GM19324 (cell line): ENCODE measurements around the gene RBM28.

Experiments
- ATAC-seq: cut with Tn5 transposase; IDR thresholded peaks from one replicate; pipeline ENCODE4 v1.9.1; 2021; ENCODE audit warnings: mild to moderate bottlenecking, moderate library complexity; ENCODE audit not compliant: unreplicated experiment, low FRiP score

The RBM28 gene

DNA sequence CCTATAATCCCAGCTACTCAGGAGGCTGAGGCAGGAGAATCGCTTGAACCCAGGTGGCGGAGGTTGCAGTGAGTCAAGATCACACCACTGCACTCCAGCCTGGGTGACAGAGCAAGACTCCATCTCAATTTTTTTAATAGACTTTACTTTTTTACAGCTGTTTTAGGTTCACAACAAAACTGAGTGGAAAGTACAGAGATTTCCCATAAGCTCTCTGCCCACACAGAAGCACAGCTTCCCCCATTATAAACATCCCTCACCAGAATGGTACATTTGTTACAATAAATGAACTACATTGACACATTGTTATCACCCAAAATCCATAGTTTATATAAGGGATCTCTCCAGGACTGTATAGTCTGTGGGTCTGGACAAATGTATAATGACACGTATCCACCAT, 32.4 kb upstream of the RBM28 start:
- no peak for ATAC-seq

DNA sequence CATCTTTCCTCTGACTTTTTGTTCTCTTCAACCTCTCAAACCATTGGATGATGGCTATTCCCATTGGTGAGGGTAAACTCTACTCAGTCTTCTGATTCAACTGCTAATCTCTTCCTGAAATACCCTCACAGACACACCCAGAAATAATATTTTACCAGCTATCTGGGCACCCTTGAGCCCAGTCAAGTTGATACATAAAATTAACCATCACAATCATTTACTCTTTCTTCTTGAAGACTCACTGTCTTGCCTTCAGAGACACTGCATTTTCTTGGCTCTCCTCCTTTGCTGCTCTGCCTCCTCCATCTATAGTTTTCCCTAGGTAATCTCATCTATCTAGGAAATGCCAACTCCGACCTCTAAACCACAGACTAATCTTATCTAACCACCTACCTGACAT, 30.3 kb upstream of the RBM28 start:
- no peak for ATAC-seq

DNA sequence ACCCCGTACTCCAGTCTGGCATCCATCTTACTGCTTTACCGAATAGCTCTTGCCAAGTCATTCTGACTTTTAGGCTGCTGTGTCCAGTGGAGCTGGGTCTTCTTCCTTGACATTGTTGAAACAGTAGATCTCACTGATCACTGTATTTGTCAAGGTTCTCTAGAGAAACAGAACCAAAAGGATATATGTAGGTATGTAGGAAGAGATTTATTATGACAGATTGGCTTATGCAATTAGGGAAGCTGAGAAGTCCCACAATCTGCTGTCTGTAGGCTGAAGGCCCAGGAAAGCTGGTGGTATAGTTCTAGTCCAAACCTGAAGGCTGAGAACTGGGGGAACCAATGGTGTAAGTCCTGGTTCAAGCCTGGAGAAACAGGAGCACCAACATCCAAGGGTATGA, 29.9 kb upstream of the RBM28 start:
- ATAC-seq, result no peak

DNA sequence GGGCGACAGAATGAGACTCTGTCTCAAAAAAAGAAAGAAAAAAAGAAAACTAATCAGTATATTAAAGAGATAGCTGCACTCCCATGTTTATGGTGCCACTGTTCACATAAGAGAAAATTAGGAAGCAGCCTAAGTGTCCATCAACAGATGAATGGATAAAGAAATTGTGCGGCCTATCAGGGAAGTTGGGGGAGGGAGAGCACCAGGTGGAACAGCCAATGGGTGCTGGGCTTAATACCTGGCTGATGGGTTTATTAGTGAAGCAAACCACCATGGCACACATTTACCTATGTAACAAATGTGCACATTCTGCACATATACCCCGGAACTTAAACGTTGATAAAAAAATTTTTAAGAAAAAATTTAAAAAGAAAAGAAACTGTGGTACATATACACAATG, 26.8 kb upstream of the RBM28 start:
- no peak for ATAC-seq

DNA sequence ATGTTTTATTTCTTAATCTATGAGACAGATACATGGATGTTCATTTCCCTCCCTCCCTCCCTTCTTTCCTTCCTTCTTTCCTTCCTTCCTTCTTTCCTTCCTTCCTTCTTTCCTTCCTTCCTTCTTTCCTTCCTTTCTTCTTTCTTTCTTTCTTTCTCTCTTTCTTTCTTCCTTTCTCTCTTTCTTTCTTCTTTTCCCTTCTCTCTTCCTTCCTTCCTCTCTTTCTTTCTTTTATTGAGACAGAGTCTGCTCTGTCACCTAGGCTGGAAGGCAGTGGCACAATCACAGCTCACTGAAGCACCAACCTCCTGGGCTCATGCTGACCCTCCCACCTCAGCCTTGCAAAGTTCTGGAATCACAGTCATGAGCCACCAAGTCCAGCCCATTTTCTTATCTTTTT, 23.3 kb upstream of the RBM28 start:
- no peak for ATAC-seq

DNA sequence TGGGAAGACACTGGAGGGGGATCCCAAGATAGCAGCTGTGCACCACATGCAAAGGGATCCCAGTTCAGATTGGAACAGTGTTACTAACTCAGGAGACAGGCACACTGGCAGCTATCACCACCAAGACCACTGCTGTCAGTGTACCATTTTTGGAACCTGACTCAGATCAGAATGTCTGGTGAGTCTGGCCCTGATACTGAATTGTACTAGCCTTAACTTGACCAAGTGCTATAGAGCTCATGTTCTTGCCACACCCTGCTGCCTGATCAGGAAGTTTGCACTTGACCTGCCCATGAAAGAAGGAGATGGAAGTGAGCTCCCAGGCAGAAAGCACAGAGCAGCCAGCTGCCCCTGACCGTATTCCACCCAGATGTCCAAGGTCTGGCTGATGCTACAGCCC, 22.6 kb upstream of the RBM28 start:
- ATAC-seq, result no peak

DNA sequence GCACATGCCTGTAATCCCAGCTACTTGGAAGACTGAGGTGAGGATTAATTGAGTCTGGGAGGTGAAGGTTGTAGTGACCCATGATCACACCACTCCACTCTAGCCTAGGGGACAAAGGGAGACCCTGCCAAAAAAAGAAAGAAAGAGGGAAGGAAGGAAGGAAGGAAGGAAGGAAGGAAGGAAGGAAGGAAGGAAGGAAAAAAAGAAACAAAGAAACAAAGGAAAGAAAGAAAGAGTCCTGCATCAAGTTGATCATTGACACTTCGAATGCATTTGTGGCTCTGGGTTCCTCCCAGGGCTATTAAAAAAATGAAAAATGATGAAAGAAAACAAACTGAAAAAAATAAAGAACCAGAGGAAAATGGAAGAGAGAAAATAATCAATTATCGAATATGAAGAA, 21.7 kb upstream of the RBM28 start:
- no peak for ATAC-seq

DNA sequence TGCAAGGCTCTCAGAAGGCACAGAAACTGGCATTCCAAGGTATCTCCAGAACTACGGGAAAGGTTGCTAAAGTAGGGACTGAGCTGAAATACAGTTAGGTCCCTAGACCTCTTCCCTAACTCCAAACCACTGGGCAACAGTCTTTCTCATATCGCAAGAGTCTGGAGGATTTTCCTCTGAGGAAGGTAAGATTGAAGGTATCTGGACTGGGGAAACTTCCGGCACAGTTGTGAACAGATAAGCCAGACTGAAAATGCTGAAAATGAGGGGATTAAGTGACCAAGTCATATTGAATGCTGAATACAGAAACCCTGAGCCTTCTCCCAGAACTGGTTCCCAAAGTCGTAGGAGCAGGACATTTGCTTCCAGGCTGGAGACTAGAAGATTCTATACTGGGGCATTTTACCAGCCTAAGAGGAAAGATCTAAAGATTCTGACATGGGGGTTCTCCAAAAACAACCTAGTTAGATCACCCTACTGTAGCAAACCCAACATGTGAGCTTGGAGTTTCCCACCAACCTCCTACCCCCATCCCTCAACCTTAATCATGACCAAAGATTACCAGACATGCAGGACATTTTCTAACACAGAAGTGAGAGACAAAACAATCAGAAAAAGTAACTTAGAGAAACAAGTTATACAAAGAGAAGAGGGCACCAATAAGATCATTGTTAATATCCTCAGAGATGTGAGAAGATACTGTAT, 20.6 kb upstream of the RBM28 start:
- ATAC-seq, result no peak

DNA sequence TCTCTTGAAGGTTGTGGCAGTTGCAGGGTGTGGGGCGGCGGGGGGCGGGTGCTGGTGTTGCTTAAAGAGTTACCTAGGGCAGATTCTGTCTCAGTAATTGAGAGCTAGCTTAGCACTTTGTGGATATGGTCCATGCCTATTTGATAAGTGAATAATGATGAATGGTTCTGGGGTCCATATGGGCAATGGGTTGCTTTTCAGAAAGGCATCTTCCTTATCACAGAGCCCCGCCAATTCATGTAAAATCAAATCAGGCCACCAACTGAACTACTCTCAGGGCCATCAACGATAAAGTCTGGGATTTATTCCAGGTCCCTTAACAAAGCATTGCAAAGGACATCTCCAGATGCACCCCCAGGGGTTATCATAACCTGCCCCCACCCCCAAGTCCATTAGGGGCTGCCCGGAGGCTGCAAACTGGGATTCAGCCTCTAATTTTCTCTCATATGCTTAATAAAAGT, 19.6 kb upstream of the RBM28 start:
- ATAC-seq, result no peak

DNA sequence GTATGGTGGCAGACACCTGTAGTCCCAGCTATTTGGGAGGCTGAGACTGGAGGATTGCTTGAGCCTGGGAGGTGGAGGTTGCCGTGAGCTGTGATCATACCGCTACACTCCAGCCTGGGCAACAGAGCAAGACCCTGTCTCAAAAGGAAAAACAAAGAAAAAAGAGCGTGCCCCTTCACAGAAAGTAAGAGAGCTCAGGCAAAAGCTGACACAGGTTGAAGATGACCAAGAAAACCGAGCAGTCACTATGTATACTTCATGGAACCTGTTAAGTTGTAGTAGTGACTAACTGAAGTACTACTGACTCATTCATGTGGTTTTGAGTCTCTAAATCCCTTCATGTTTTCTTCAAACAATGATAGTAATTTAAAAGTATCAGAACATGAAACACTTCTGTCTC, 19.0 kb upstream of the RBM28 start:
- no peak for ATAC-seq

DNA sequence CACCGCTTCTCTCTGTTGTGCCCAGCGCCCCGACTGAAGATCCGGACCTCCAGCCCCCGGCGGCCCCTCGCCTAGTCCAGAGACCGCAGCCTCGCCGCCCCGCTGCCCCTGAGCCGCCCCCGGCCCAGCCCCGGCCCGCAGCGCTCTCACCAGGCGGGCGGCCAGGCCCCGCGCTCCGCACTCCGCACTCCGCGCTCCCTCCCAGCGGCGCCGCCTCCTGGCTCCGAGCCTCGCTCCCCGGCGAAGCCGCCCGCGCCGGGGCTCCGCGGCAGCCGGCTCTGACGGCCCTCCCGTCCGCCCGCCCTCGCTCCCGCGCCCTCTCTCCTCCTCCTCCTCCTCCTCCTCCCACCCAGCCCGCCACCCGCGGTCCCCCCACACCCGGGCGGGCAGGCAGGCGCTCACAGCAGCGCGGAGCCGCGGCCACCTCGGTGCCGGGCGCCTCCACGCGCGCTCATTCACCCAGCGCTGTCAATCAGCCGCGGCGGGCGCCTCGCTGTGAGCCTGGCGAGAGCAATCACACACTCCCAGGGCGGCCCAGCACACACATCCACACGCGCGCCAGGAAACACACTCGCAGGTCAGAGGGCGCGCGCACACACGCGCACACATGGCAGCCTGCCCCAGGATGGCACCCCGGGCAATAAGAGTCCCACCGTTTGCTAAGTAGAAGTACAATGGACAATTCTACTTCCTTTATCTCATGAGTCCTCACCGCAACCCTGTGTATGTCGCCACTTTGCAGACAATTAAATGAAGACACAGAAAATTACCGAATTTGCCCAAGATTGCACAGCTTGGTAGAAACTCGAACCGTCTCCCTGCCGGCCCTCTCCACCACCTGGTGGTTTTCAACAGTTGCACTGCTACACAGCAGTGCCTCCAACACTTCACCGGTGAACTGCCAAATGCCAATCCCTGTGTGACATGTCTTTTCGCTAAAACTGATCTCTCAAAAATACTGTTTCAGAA, 18.0 kb upstream of the RBM28 start, which contains the start of gene PRRT4:
TSS of gene PRRT4 (minus strand) at position 280 of the 969 bp plus-strand sequence.
- no peak for ATAC-seq

DNA sequence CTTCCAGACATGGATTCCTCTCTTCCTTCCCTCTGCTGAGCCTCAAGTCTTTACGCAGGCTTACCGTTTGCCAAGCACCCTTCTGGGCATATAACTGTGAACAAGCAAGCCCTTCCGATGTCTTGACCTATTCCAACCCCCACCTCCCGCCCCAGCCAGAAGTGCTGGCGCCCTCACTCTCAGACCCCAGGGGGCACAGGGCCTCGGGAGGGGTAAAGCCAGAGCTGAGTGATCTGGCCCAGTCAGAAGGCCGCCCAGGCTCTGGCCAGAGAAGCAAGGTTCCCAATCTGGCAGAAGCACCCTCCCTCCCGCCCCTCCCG, 16.6 kb upstream of the RBM28 start:
- ATAC-seq, result no peak

DNA sequence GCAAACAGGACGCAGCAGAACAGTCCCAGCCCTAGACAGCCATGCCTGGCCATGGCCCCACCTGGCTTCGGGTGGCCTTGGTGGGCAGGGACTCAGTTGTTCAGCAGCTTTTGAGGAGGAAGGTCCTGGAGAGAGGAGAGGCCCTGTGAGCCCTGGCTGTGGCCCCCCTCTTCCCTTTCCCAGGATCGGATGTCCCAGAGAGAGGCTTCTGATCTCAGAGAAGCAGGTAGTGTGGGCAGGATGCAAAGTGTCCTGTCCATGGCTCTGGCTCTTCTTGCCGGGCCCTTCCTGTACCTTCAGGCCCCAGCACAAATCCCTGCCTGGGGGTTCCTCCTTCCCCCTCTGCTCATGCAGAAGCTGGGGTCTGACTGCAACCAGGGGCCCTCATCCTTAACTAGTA, 16.2 kb upstream of the RBM28 start:
- ATAC-seq, result no peak

DNA sequence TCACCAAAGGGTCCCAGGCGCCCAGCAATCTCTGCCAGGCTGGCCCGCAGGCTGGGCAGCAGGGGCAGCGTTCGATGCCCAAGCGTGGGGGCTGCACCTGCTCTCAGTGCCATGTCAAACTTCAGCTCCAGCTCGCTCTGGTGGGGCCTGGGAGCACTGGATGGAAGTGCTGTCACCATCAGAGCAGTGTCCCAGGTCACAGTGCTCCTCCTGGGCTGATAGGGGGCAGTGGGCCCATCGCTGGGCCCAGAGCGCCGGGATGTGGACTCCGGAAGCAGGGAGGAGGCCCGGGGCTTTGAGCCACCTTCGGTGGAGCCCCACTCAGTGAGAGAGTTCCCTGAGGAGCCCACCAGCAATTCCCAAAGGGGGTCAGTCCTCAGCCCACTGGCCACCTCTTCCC, 15.6 kb upstream of the RBM28 start:
- ATAC-seq, result no peak

DNA sequence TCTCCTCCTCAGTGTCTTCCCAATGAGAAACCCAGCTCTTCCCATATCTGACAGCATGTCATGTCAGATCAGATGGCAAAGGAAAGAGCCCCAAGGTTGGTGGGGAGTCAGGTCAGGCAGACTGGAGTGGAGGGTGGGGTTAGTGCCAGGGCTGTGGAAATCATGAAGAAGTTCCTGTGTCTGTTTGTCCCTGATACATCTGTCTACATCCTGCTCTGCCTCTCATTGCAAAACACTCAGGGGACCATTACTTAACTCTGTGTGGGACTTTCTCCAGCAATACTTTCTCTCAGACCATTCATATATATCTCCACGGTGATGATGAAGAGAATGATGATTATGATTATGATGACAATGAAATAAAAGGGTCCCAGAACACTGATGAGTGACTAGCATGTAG, 14.5 kb upstream of the RBM28 start:
- ATAC-seq, result no peak

DNA sequence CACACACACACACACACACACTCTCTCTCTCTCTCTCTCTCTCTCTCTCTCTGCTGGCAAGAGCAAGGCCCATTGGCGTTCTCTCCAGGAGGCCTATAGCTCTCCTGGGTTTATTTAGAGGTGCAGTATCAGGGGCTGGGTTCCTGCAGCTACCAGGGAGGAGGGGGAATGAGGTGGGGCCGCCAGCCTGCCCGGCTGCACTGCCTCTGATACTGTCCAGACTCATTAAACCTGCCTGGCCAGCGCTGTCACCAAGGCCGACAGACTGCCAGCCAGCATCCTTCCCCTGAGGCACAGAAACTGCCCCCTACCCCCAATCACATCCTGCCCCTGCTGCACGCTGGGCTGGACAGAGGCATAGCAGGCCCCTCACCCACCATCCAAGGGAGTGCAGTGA, 13.5 kb upstream of the RBM28 start:
- no peak for ATAC-seq

DNA sequence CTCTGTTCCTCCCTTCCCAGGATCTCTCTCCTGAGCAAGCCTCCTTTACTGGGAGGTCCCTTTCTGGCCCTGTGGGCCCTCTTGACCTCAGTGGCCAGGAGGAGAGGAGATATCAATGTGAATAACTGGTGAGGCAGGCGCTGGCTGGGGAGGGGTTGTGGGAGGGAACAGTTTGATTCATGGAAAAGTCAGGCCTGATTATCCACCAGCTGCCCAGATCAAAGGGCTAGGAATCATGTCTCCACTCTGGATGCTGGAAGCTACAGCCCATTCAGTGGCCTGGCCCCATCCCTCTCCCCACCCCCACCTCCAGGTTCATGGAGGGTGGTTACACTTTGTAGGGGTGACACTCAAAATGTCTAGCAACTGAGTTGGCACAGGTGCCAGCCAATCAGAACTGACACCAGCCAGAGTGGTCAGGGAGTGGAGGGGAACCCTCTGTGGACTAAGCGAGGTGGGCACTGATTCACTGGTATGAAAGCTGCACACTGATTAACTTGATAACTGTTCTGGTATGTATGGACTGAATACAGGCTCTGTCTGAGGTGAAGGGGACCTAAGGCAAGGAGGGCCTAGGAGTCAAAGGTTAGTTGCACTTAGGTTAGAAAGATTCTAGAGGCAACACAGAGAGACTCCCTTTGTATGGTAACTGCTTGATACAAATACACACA, 13.0 kb upstream of the RBM28 start:
- no peak for ATAC-seq

DNA sequence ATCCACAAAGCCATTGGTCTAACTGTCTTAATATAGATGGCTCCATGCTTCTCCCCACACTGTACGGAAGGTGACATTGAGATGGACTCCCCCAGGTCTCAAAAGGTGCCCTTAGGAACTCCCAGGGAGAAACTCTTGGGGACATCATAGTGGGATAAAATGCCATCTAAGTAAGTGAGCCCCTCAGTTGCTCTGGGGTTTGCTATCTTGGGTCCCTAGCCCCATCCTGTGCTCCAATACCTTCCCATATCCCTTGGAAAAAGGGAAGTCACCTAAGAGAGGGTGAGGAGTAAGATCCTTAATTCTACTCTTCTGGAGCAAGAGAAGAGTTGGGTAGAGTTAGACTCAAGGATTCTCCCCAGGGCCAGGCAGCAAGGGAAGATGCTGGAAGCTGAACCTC, 9.9 kb upstream of the RBM28 start:
- ATAC-seq, result no peak

DNA sequence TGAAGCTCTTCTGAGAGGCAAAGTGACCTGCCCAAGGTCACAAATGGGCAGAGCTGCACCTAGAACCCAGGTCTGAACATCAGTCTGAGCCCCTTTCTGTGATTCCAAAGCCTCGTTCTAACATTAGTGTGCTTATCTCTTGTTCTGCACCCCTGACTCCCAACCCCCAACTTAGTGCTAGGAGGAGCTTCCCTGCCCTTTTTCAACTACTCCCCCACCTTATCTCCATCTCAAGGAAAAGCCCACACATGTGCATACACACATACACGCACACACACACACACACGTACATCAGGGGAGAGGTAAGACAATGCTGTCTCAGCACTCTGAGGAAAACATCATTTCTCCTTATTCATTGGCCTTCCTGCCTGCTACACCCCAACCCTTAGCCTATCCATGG, 9.5 kb upstream of the RBM28 start:
- ATAC-seq, result no peak

DNA sequence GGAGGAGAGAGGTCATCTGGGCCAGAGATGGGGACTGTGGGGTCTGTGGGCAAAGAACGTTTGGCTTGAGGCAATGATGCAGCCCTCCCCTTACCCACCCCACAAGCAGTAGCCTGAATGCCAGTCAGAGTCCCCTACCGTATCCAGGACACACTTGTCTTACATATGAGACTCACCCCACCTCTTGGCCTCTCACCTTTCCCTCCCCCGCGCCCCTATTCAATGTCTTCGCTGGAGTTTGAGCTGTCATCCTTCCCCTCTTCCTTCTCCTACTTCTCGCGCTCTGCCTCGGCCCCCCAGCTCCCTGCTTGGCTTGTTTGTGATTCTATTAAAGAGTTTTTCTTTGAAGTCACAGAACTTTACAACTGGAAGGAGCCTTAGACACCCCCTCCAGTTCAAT, 8.9 kb upstream of the RBM28 start:
- no peak for ATAC-seq

DNA sequence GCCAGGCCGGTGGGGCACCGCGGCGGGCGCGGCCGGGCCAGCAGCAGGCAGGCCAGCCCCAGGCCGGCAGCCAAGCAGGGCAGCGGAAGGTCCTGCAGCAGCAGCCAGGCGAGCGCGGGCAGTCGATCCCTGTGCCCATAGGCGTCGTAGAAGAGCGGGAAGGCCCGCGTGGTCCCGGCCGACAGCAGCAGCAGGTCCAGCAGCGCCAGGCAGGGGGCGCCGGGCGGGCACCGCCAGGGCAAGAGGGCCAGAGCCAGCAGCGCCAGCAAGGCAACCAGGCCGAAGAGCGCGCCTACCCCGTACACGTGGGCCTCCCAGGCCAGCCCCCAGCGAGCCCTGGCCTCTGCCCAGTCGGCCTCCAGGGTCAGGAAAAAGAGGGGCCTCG, 8.4 kb upstream of the RBM28 start:
- ATAC-seq, result no peak
